Endothelial cell of umbilical vein (primary cell): ENCODE results near the gene GAB1. TPM values are rescaled to one million over a fixed set of nuclear protein-coding genes. Genes with fewer than 3 reads are reported as not detected.
A peak's percentile ranks its signal among the peaks of the same experiment; 100 is the strongest.

ENCODE experiments used
- BruUV-seq: library from RNA; stranded (reverse); fragments of 400-500 nt; replicated peaks from 2 replicates; lab custom pipeline; 2021; lab: Mats Ljungman, UMichigan
- CTCF ChIA-PET: fragments of 300-600, 350-600 bp; sonication (Branson Sonifier 250); formaldehyde crosslinking; loops from one replicate; lab custom pipeline; 2021; ENCODE audit warnings: antibody characterized with exemption, inconsistent platforms; lab: Charles Lee
- POLR2A ChIA-PET: fragments of 300-600, 350-600 bp; sonication (Branson Sonifier 250); formaldehyde crosslinking; loops from one replicate; lab custom pipeline; 2021; ENCODE audit warnings: antibody characterized with exemption, inconsistent platforms; lab: Charles Lee
- DNase-seq: peaks from one replicate; pipeline ENCODE4 v3.0.0-alpha.2; 2011; ENCODE audit warnings: low read depth, low spot score
- FAIRE-seq: peaks from 2 replicates; lab custom pipeline; 2011; peaks lifted over from hg19 to GRCh38; lab: Jason Lieb, UNC
- H2AFZ ChIP-seq: 2 replicates; pipeline ENCODE4 v1.6.0; 2012; ENCODE audit warnings: low read depth, low read length, control low read depth, inconsistent platforms
- H3K27ac ChIP-seq: 2 replicates; pipeline ENCODE4 v1.5.1; 2011; ENCODE audit warnings: low read depth, mild to moderate bottlenecking, control low read depth, low read length, moderate library complexity; ENCODE audit not compliant: insufficient read depth
- H3K27me3 ChIP-seq, 2 experiments: 2 replicates each; pipeline versions ENCODE4 v1.6.0 to v1.6.1; 2011; ENCODE audit warnings: low read length in 2 of 2, mixed read lengths in 1 of 2; ENCODE audit not compliant: control insufficient read depth in 2 of 2, insufficient read depth in 2 of 2
- H3K36me3 ChIP-seq, 2 experiments: 2 replicates in 1 of 2; 3 replicates in 1 of 2; pipeline ENCODE4 v1.5.1; 2011; ENCODE audit warnings: low read length in 2 of 2, mild to moderate bottlenecking in 1 of 2, moderate library complexity in 1 of 2; ENCODE audit not compliant: control insufficient read depth in 2 of 2, insufficient read depth in 2 of 2; ENCODE audit errors: extremely low read depth in 1 of 2
- H3K4me1 ChIP-seq: 3 replicates; pipeline ENCODE4 v1.5.1; 2011; ENCODE audit warnings: mild to moderate bottlenecking, low read length; ENCODE audit not compliant: control insufficient read depth, insufficient read depth; ENCODE audit errors: extremely low read depth
- H3K4me2 ChIP-seq: 2 replicates; pipeline ENCODE4 v1.6.1; 2011; ENCODE audit warnings: low read length, control low read depth, mixed read lengths; ENCODE audit not compliant: insufficient read depth
- H3K4me3 ChIP-seq, 3 experiments: fragments of 200-600 bp in 1 of 3; sonication (generic), shearing (Covaris generic) in 1 of 3; replicated peaks in 1 of 3; 2 replicates each; pipeline ENCODE4 v1.5.1; 2011 to 2016; ENCODE audit warnings: control low read depth in 3 of 3, low read length in 3 of 3, mild to moderate bottlenecking in 2 of 3, inconsistent platforms in 1 of 3, low read depth in 1 of 3, moderate library complexity in 1 of 3; ENCODE audit not compliant: insufficient read depth in 1 of 3
- H3K79me2 ChIP-seq: 2 replicates; pipeline ENCODE4 v1.6.0; 2012; ENCODE audit warnings: low read length, inconsistent platforms; ENCODE audit not compliant: control insufficient read depth, insufficient read depth
- H3K9ac ChIP-seq: replicated peaks from 2 replicates; pipeline ENCODE3; 2011; ENCODE audit warnings: low read length, control low read depth; ENCODE audit not compliant: insufficient read depth; ENCODE audit errors: extremely low read depth
- H3K9me1 ChIP-seq: replicated peaks from 3 replicates; pipeline ENCODE4 v1.6.0; 2011; ENCODE audit warnings: mild to moderate bottlenecking, low read length; ENCODE audit not compliant: control insufficient read depth, insufficient read depth; ENCODE audit errors: extremely low read depth
- H3K9me3 ChIP-seq: replicated peaks from 2 replicates; pipeline ENCODE4 v1.5.1; 2012; ENCODE audit warnings: low read length, inconsistent platforms; ENCODE audit not compliant: control insufficient read depth, insufficient read depth
- H4K20me1 ChIP-seq: replicated peaks from 2 replicates; pipeline ENCODE3; 2011; ENCODE audit warnings: mild to moderate bottlenecking, low read length; ENCODE audit not compliant: control insufficient read depth, insufficient read depth; ENCODE audit errors: extremely low read depth
- EZH2 ChIP-seq: IDR thresholded peaks from 2 replicates; pipeline ENCODE4 v1.6.1; 2012; ENCODE audit warnings: borderline replicate concordance, low read depth, mild to moderate bottlenecking, moderate library complexity, low read length, inconsistent platforms; ENCODE audit not compliant: severe bottlenecking
- FOS ChIP-seq: IDR thresholded peaks from 2 replicates; pipeline ENCODE4 v1.6.1; 2011; ENCODE audit warnings: mild to moderate bottlenecking, low read length, moderate library complexity, borderline replicate concordance; ENCODE audit not compliant: insufficient read depth
- GATA2 ChIP-seq: IDR thresholded peaks from 2 replicates; pipeline ENCODE4 v1.7.0; 2011; ENCODE audit warnings: low read depth, mild to moderate bottlenecking, moderate library complexity, mixed read lengths, low read length; ENCODE audit not compliant: insufficient read length, insufficient read depth
- JUN ChIP-seq: IDR thresholded peaks from 2 replicates; pipeline ENCODE4 v1.6.1; 2011; ENCODE audit warnings: borderline replicate concordance, low read depth; ENCODE audit not compliant: insufficient read length, insufficient read depth
- MYC ChIP-seq: IDR thresholded peaks from one replicate; pipeline ENCODE4 v1.6.1; 2011; ENCODE audit warnings: mild to moderate bottlenecking, low read depth, low read length
- POLR2AphosphoS5 ChIP-seq: IDR thresholded peaks from 2 replicates; pipeline ENCODE4 v1.6.1; 2012; ENCODE audit warnings: low read depth, mild to moderate bottlenecking, control low read depth, low read length, moderate library complexity; ENCODE audit not compliant: insufficient read depth
- dilution Hi-C: fragments of 300-500 bp; cut with MboI; formaldehyde crosslinking; loops from one replicate; pipeline ENCODE4 v1.15.0; 2019; ENCODE audit warnings: low sequenced_read_pairs; ENCODE audit not compliant: extremely low pct_ligation_motif_present
- intact Hi-C: fragments of 100-400 bp; cut with micrococcal nuclease; formaldehyde crosslinking; loops from one replicate; pipeline ENCODE4 v1.10.0; 2022
- polyA plus RNA-seq, 4 experiments: library from polyadenylated mRNA; depleted of rRNA in 3 of 4; stranded (reverse) in 3 of 4; unstranded in 1 of 4; fragments of >200 nt; gene quantifications; 2 replicates each; pipeline versions ENCODE4 v1.2.1 to v1.2.3, GENCODE V29; 2011 to 2012; ENCODE audit warnings: missing spikeins in 1 of 4
- total RNA-seq: library from RNA; stranded (reverse); gene quantifications from 2 replicates; pipeline ENCODE4 v1.2.3, GENCODE V29; 2021
- TF ChIP-seq, protein P1 (sequence below), 2 donors: IDR thresholded peaks; 1 replicate in 1 of 2; 2 replicates in 1 of 2; pipeline ENCODE4 v1.5.1; 2011; ENCODE audit warnings: low read length in 2 of 2, mild to moderate bottlenecking in 2 of 2, moderate library complexity in 2 of 2, control low read depth in 1 of 2, inconsistent platforms in 1 of 2, low read depth in 1 of 2; ENCODE audit not compliant: insufficient read depth in 1 of 2; ENCODE audit errors: extremely low read depth in 1 of 2

The GAB1 gene
- total and polyA plus RNA-seq, 2 donors (not counting 3 experiments of a cell fraction or from before 2014, with no cell fraction given), result 9.3 to 37.7 TPM

DNA sequence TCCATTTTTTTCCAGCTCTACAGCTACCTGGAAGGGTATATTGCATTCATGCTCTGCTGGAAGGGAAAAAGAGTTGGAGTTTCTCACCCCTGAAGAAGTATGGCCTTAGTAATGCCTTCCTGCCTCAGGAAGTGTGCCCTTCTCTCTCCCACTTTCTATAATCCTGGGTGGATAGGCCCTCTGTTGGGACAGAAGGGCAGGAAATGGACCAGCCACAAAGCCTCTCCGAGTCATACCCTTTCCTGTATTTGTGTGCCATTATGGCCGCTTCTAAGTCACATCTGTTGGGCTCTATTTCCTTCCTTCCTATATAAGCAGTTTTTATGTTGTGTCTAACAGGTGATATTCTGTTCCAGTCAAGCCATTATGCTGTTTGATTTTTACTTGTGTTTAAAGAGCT, 102.0 kb downstream of the GAB1 start:
- ChIA-PET POLR2A (interaction anchor here (0.5 kb wide), 1 partner anchor 31 kb away, joined by 4 read pairs; no protein-coding TSS in a partner anchor), CTCF (interaction anchor here (0.8 to 1.0 kb wide), 2 partner anchors 101 to 231 kb away, joined by 3 read pairs; no protein-coding TSS in a partner anchor)
- Histone ChIP-seq H3K27me3 (no peaks in the 10 kb centered on the region), H3K4me1 (peaks cover 12% of the 10 kb centered on the region), H3K9me3 (no peaks in the 10 kb centered on the region), H3K36me3 (peaks cover 0 to 3% of the 10 kb centered on the region in 2 experiments), H3K4me2 (peak overlapping the region; percentile 38), H4K20me1 (no peaks in the 10 kb centered on the region), H3K9me1 (no peaks in the 10 kb centered on the region), H3K79me2 (no peaks in the 10 kb centered on the region), H3K27ac (no peak overlapping the region), H3K9ac (no peak overlapping the region), H3K4me3 (no peak overlapping the region), H2AFZ (no peak overlapping the region)
- TF ChIP-seq MYC, result no peak
- TF ChIP-seq POLR2AphosphoS5, result peak; percentile 70
- peak; percentile 33 for TF ChIP-seq JUN
- TF ChIP-seq, protein P1, sequence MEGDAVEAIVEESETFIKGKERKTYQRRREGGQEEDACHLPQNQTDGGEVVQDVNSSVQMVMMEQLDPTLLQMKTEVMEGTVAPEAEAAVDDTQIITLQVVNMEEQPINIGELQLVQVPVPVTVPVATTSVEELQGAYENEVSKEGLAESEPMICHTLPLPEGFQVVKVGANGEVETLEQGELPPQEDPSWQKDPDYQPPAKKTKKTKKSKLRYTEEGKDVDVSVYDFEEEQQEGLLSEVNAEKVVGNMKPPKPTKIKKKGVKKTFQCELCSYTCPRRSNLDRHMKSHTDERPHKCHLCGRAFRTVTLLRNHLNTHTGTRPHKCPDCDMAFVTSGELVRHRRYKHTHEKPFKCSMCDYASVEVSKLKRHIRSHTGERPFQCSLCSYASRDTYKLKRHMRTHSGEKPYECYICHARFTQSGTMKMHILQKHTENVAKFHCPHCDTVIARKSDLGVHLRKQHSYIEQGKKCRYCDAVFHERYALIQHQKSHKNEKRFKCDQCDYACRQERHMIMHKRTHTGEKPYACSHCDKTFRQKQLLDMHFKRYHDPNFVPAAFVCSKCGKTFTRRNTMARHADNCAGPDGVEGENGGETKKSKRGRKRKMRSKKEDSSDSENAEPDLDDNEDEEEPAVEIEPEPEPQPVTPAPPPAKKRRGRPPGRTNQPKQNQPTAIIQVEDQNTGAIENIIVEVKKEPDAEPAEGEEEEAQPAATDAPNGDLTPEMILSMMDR (IDR thresholded peaks at IDR 0.05; ENCODE audit: extremely low read depth in 1 of 2, insufficient read depth in 1 of 2, low read depth in 1 of 2, low read length in 2 of 2), result no peak
- peak; percentile 56 for TF ChIP-seq GATA2
- peak; percentile 88 for TF ChIP-seq FOS
- TF ChIP-seq EZH2, result no peak
- dilution Hi-C loops, result no loop called here
- DNase-seq, result peak; percentile 39
- FAIRE-seq, result peak; percentile 65
- intact Hi-C loops, result loop anchor here (2.0 kb wide), 1 partner anchor 36 kb away; no protein-coding TSS in a partner anchor
- BruUV-seq, result no TSS peak
